Activated CD4-positive, alpha-beta T cell treated with anti-CD3 and anti-CD28 coated beads, Interleukin-10, Interleukin-2, amounts not matched to agents 100 ng/mL and 50 ng/mL, durations not matched to agents 16 hours and 8 hours (primary cell): ENCODE data around the gene TP53BP2.
A peak's percentile ranks its signal among the peaks of the same experiment; 100 is the strongest.
"Not testable (repeated sequence)": the region's sequence is repeated elsewhere in the genome, so short reads cannot be mapped to it uniquely, and the experiment has no call there.

Experiments used
- DNase-seq: peaks from one replicate; pipeline ENCODE4 v3.0.0-alpha.2; 2020

The TP53BP2 gene

GRCh38 chr1:223827193-223827663 lies 18.5 kb downstream of the TP53BP2 start:
- no peak for DNase-seq

GRCh38 chr1:223825767-223826748 lies 19.7 kb downstream of the TP53BP2 start:
- peak; percentile 36 for DNase-seq

- DNase-seq: no peak
These were observed 21.0 kb downstream of the TP53BP2 start for GRCh38 chr1:223824712-223825111.

- DNase-seq: no peak
These were observed 21.5 kb downstream of the TP53BP2 start for GRCh38 chr1:223824287-223824686.

GRCh38 chr1:223820971-223821370 lies 24.8 kb downstream of the TP53BP2 start:
- no peak for DNase-seq

- no peak for DNase-seq
These were observed 25.3 kb downstream of the TP53BP2 start for GRCh38 chr1:223820515-223820858.

GRCh38 chr1:223819730-223820514 lies 25.8 kb downstream of the TP53BP2 start:
- DNase-seq: no peak

- not testable (repeated sequence) for DNase-seq
These were observed 28.5 kb downstream of the TP53BP2 start for GRCh38 chr1:223817265-223817664.

- no peak for DNase-seq
These were observed 29.9 kb downstream of the TP53BP2 start for GRCh38 chr1:223815865-223816264.

- DNase-seq: no peak
These were observed 30.5 kb downstream of the TP53BP2 start for GRCh38 chr1:223815020-223815853.

- no peak for DNase-seq
These were observed 32.1 kb downstream of the TP53BP2 start for GRCh38 chr1:223813645-223814044.

- DNase-seq: peak; percentile 29
These were observed 34.1 kb downstream of the TP53BP2 start for GRCh38 chr1:223811634-223812101.

- no peak for DNase-seq
These were observed 35.2 kb downstream of the TP53BP2 start for GRCh38 chr1:223810586-223810985.

- DNase-seq: not testable (repeated sequence)
These were observed 35.8 kb downstream of the TP53BP2 start for GRCh38 chr1:223809905-223810304.

- DNase-seq: no peak
These were observed 42.5 kb downstream of the TP53BP2 start for GRCh38 chr1:223803211-223803610.

GRCh38 chr1:223802602-223803001 lies 43.1 kb downstream of the TP53BP2 start:
- DNase-seq: no peak

GRCh38 chr1:223802032-223802431 lies 43.7 kb downstream of the TP53BP2 start:
- DNase-seq: no peak

GRCh38 chr1:223796210-223796609 lies 49.5 kb downstream of the TP53BP2 start:
- DNase-seq: no peak

GRCh38 chr1:223794136-223794880 lies 51.4 kb downstream of the TP53BP2 start:
- DNase-seq: no peak

- no peak for DNase-seq
These were observed 52.0 kb downstream of the TP53BP2 start for GRCh38 chr1:223793716-223794115.

GRCh38 chr1:223792046-223792445 lies 53.7 kb downstream of the TP53BP2 start:
- no peak for DNase-seq
